ENCODE data around the gene EPC1. TPM values are rescaled to one million over a fixed set of nuclear protein-coding genes. Genes with fewer than 3 reads are reported as not detected.

EPC1 gene
- total and polyA plus RNA-seq, 2 of the 8 experiments (the other 6 are each of a cell fraction or from before 2014, with no cell fraction given) = 23.7 to 42.3 TPM

GRCh38 chr10:32349199-32349585 is 2.2 kb upstream of the EPC1 start:
- Histone ChIP-seq H3K4me2 (ENCODE audit: insufficient read depth in 1 of 2, low read depth in 2 of 2, low read length in 2 of 2) (no peak overlapping the region; a peak in 1 of 4 replicates), H4K20me1 (replicated peaks in 1 of 2; ENCODE audit: control insufficient read depth in 1 of 2, insufficient read depth in 2 of 2, low read length in 2 of 2) (no peaks in the 10 kb centered on the region), H3K4me1 (replicated peaks in 1 of 4; ENCODE audit: control insufficient read depth in 3 of 4, insufficient read depth in 4 of 4, low read length in 3 of 4) (peaks cover 0 to 3% (median 1%) of the 10 kb centered on the region in 4 experiments; a peak in 3 of 7 replicates), H2BK15ac (ENCODE audit: low read length) (no peak overlapping the region), H3K27ac (ENCODE audit: low read depth, low read length) (no peak overlapping the region), H3K23me2 (ENCODE audit: low read depth, low read length) (no peaks in the 10 kb centered on the region; the same call in 1 of the 2 replicates), H3K36me3 (ENCODE audit: control insufficient read depth in 2 of 4, insufficient read depth in 4 of 4, low read length in 3 of 4) (no peaks in the 10 kb centered on the region; a peak in 1 of 8 replicates), H2BK5ac (ENCODE audit: low read depth, low read length) (no peak overlapping the region), H2BK120ac (replicated peaks; ENCODE audit: low read depth, low read length) (no peak overlapping the region), H3K4me3 (ENCODE audit: extremely low read depth in 1 of 4, insufficient read depth in 2 of 4, low read depth in 3 of 4, low read length in 4 of 4) (no peak overlapping the region), H4K8ac (ENCODE audit: extremely low read depth, insufficient read depth, low read length) (no peak overlapping the region), H4K5ac (ENCODE audit: insufficient read length, low read depth, low read length) (no peak overlapping the region), H2BK20ac (ENCODE audit: low read length) (no peak overlapping the region), H3K9ac (replicated peaks in 1 of 4; ENCODE audit: extremely low read depth in 1 of 4, low read depth in 3 of 4, low read length in 3 of 4) (no peak overlapping the region), H3K79me2 (ENCODE audit: control insufficient read depth in 1 of 2, insufficient read depth in 2 of 2, low read length in 2 of 2) (peaks cover 10 to 21% of the 10 kb centered on the region in 2 experiments), H3K56ac (replicated peaks; ENCODE audit: insufficient read length, low read depth, low read length) (no peak overlapping the region), H3K14ac (ENCODE audit: insufficient read length) (no peak overlapping the region), H3K79me1 (ENCODE audit: low read depth, low read length) (no peaks in the 10 kb centered on the region), H3K9me3 (ENCODE audit: insufficient read depth in 2 of 2, low read depth in 1 of 2, low read length in 1 of 2) (no peaks in the 10 kb centered on the region), H2AK5ac (ENCODE audit: low read depth, low read length) (no peak overlapping the region), H3K4ac (replicated peaks; ENCODE audit: insufficient read length, low read depth, low read length) (no peak overlapping the region), H3K23ac (ENCODE audit: insufficient read length) (no peak overlapping the region), H3K27me3 (replicated peaks in 1 of 4; ENCODE audit: control insufficient read depth in 3 of 4, extremely low read depth in 1 of 4, insufficient read depth in 3 of 4, low read length in 3 of 4) (no peaks in the 10 kb centered on the region), H2BK12ac (ENCODE audit: low read depth, low read length) (no peak overlapping the region), H2AFZ (ENCODE audit: low read length) (no peak overlapping the region), H3K18ac (ENCODE audit: extremely low read depth, low read length) (no peak overlapping the region), H4K91ac (replicated peaks; ENCODE audit: insufficient read length, low read length) (no peak overlapping the region)
- TF ChIP-seq BRCA1 (IDR thresholded peaks at IDR 0.05; ENCODE audit: low read depth, low read length) (no peak), ZNF274 (IDR thresholded peaks at IDR 0.05; ENCODE audit: borderline replicate concordance, extremely low read depth, low read length) (no peak), RXRA (IDR thresholded peaks at IDR 0.05; ENCODE audit: insufficient read depth, low read depth, low read length) (no peak), SIN3A (conservative IDR thresholded peaks at IDR 0.05 in 1 of 2, IDR thresholded peaks at IDR 0.05 in 1 of 2; ENCODE audit: low read depth in 1 of 2, low read length in 2 of 2) (no peak), SP2 (IDR thresholded peaks at IDR 0.05; ENCODE audit: low read length) (no peak), MAFK (IDR thresholded peaks at IDR 0.05; ENCODE audit: low read depth, low read length) (no peak), TEAD4 (IDR thresholded peaks at IDR 0.05; ENCODE audit: low read depth, low read length) (no peak), SRF (IDR thresholded peaks at IDR 0.05; ENCODE audit: low read depth, low read length) (no peak), PHF8 (conservative IDR thresholded peaks at IDR 0.05; ENCODE audit: low read depth, low read length) (no peak), TAF1 (IDR thresholded peaks at IDR 0.05; ENCODE audit: low read depth, low read length) (no peak), SP1 (IDR thresholded peaks at IDR 0.05; ENCODE audit: low read depth, low read length) (no peak), GABPA (IDR thresholded peaks at IDR 0.05; ENCODE audit: borderline replicate concordance, insufficient read depth, low read length) (no peak), POU5F1 (IDR thresholded peaks at IDR 0.05; ENCODE audit: low read depth, low read length) (no peak), POLR2AphosphoS5 (IDR thresholded peaks at IDR 0.05; ENCODE audit: low read depth, low read length) (no peak)
- DNase-seq (ENCODE audit: low read depth in 1 of 2, low spot score in 2 of 2) (no peak), FAIRE-seq (no peak)
- POLR2A ChIA-PET (ENCODE audit: partially characterized antibody) = interaction anchor here (1.6 kb wide), 1 partner anchor 30 kb away, joined by 9 read pairs; no protein-coding TSS in a partner anchor
- CTCF ChIA-PET (ENCODE audit: partially characterized antibody) = interaction anchor here (1.0 to 1.7 kb wide), 3 partner anchors 12 to 18 kb away, joined by 3 to 8 read pairs (median 3); no protein-coding TSS in a partner anchor
- WGBS, 2 experiments (ENCODE audit: extremely low coverage in 1 of 2, insufficient coverage in 1 of 2, insufficient read length in 1 of 2, insufficient replicate concordance in 2 of 2, low coverage in 1 of 2, low lambda C conversion rate in 2 of 2, missing lambda C conversion rate in 1 of 2) = 89% methylated on average over 2 of the region's 2 CpGs; no CpG with 5 or more reads in 1 of the 2 experiments

Measured in H1 (cell line).